ENCODE results near the gene CREB3L2. TPM values are rescaled to one million over a fixed set of nuclear protein-coding genes. Genes with fewer than 3 reads are reported as not detected.

CREB3L2 gene
- total RNA-seq, 1 experiment from 2014 or later: 49.8 TPM

- no peak overlapping the region for H3K9ac ChIP-seq (ENCODE audit: low read length)
- H3K9me3 ChIP-seq (ENCODE audit: control insufficient read depth in 1 of 2, insufficient read depth in 1 of 2, low read depth in 1 of 2, low read length in 2 of 2): no peaks in the 10 kb centered on the region
- intact Hi-C loops (cut with micrococcal nuclease): no loop called here
- H3K27ac ChIP-seq (ENCODE audit: low read depth, low read length): no peak overlapping the region
- H2AFZ ChIP-seq (ENCODE audit: low read depth, low read length, poor library complexity, severe bottlenecking): no peak overlapping the region
- H3K4me1 ChIP-seq (ENCODE audit: control insufficient read depth in 1 of 2, insufficient read depth in 2 of 2, low read length in 2 of 2): peaks cover 9 to 22% of the 10 kb centered on the region in 2 experiments
- no peak overlapping the region for H3K4me3 ChIP-seq (replicated peaks in 1 of 2; ENCODE audit: low read depth in 1 of 2, low read length in 2 of 2)
- no peak overlapping the region for H3K4me2 ChIP-seq (ENCODE audit: low read length)
- no TSS peak for BruUV-seq (replicated peaks)
- ChIA-PET RAD21 (ENCODE audit: low non-redundant PET in 1 of 2, low total read pairs in 2 of 2, uncharacterized antibody in 2 of 2, unreplicated experiment in 2 of 2) (no interaction called here), CTCF (interaction anchor here (1.3 kb wide), 1 partner anchor 32 kb away, joined by 4 read pairs; the partner anchor contains the start of gene CREB3L2), POLR2A (interaction anchor here (0.7 kb wide), 1 partner anchor 1326 kb away, joined by 3 read pairs; no protein-coding TSS in a partner anchor)
- H3K27me3 ChIP-seq (ENCODE audit: insufficient read depth, low read length): no peaks in the 10 kb centered on the region
- DNase-seq (ENCODE audit: low read depth, low spot score) (no peak), ATAC-seq (no peak)
- H3K36me3 ChIP-seq (ENCODE audit: control insufficient read depth in 1 of 2, insufficient read depth in 2 of 2, low read length in 2 of 2): no peaks in the 10 kb centered on the region
- no peaks in the 10 kb centered on the region for H4K20me1 ChIP-seq (ENCODE audit: insufficient read depth)
- H3K9me2 ChIP-seq (ENCODE audit: insufficient read depth): no peaks in the 10 kb centered on the region
- H3K79me2 ChIP-seq (ENCODE audit: insufficient read depth, low read length): 0 out of 2 replicates have a peak, but pooled peaks cover 3% of the 10 kb centered on the region
- TF ChIP-seq SRF (IDR thresholded peaks at IDR 0.05; ENCODE audit: low read depth) (no peak), ELF1 (IDR thresholded peaks at IDR 0.05; ENCODE audit: borderline replicate concordance, low read depth) (no peak), ZNF274 (IDR thresholded peaks at IDR 0.05; ENCODE audit: low read depth, low read length) (no peak), EZH2 (IDR thresholded peaks at IDR 0.05) (no peak), ZFX (IDR thresholded peaks at IDR 0.05) (no peak), CBX3 (IDR thresholded peaks at IDR 0.05; ENCODE audit: low read depth) (no peak), TCF7L2 (IDR thresholded peaks at IDR 0.05; ENCODE audit: borderline replicate concordance, extremely low read depth, insufficient read depth, insufficient read length) (no peak), YY1 (IDR thresholded peaks at IDR 0.05; ENCODE audit: extremely low read depth, insufficient replicate concordance, low read depth, low read length) (no peak), RAD21 (IDR thresholded peaks at IDR 0.05; ENCODE audit: low read depth) (no peak)
These were observed 32.1 kb downstream of the CREB3L2 start for GRCh38 chr7:137969828-137970227.

- ATAC-seq (no peak), DNase-seq (ENCODE audit: low read depth, low spot score) (no peak)
- H3K4me1 ChIP-seq (ENCODE audit: control insufficient read depth in 1 of 2, insufficient read depth in 2 of 2, low read length in 2 of 2): peaks cover 9 to 22% of the 10 kb centered on the region in 2 experiments
- H3K4me3 ChIP-seq (replicated peaks in 1 of 2; ENCODE audit: low read depth in 1 of 2, low read length in 2 of 2): no peak overlapping the region
- no peak overlapping the region for H2AFZ ChIP-seq (ENCODE audit: low read depth, low read length, poor library complexity, severe bottlenecking)
- no peaks in the 10 kb centered on the region for H3K36me3 ChIP-seq (ENCODE audit: control insufficient read depth in 1 of 2, insufficient read depth in 2 of 2, low read length in 2 of 2)
- POLR2A ChIA-PET: interaction anchor here (0.7 kb wide), 1 partner anchor 1327 kb away, joined by 3 read pairs; no protein-coding TSS in a partner anchor
- intact Hi-C loops (cut with micrococcal nuclease): no loop called here
- H3K27me3 ChIP-seq (ENCODE audit: insufficient read depth, low read length): no peaks in the 10 kb centered on the region
- H3K79me2 ChIP-seq (ENCODE audit: insufficient read depth, low read length): 0 out of 2 replicates have a peak, but pooled peaks cover 3% of the 10 kb centered on the region
- H3K9me2 ChIP-seq (ENCODE audit: insufficient read depth): no peaks in the 10 kb centered on the region
- no TSS peak for BruUV-seq (replicated peaks)
- H3K9ac ChIP-seq (ENCODE audit: low read length): no peak overlapping the region
- RAD21 ChIA-PET (ENCODE audit: low non-redundant PET in 1 of 2, low total read pairs in 2 of 2, uncharacterized antibody in 2 of 2, unreplicated experiment in 2 of 2): interaction anchor here in 1 of 2 experiments (0.7 kb wide), 1 partner anchor 633 kb away, joined by 3 read pairs; no protein-coding TSS in a partner anchor
- no peaks in the 10 kb centered on the region for H4K20me1 ChIP-seq (ENCODE audit: insufficient read depth)
- no peak overlapping the region for H3K27ac ChIP-seq (ENCODE audit: low read depth, low read length)
- no peaks in the 10 kb centered on the region for H3K9me3 ChIP-seq (ENCODE audit: control insufficient read depth in 1 of 2, insufficient read depth in 1 of 2, low read depth in 1 of 2, low read length in 2 of 2)
- no peak overlapping the region for H3K4me2 ChIP-seq (ENCODE audit: low read length)
- CTCF ChIA-PET: no interaction called here
- TF ChIP-seq, protein P1, sequence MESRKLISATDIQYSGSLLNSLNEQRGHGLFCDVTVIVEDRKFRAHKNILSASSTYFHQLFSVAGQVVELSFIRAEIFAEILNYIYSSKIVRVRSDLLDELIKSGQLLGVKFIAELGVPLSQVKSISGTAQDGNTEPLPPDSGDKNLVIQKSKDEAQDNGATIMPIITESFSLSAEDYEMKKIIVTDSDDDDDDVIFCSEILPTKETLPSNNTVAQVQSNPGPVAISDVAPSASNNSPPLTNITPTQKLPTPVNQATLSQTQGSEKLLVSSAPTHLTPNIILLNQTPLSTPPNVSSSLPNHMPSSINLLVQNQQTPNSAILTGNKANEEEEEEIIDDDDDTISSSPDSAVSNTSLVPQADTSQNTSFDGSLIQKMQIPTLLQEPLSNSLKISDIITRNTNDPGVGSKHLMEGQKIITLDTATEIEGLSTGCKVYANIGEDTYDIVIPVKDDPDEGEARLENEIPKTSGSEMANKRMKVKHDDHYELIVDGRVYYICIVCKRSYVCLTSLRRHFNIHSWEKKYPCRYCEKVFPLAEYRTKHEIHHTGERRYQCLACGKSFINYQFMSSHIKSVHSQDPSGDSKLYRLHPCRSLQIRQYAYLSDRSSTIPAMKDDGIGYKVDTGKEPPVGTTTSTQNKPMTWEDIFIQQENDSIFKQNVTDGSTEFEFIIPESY (IDR thresholded peaks at IDR 0.05; ENCODE audit: extremely low read depth, insufficient replicate concordance, low read length): no peak
- TF ChIP-seq RAD21 (IDR thresholded peaks at IDR 0.05; ENCODE audit: low read depth): no peak
- no peak for TF ChIP-seq JUND (IDR thresholded peaks at IDR 0.05)
- no peak for TF ChIP-seq ZFX (IDR thresholded peaks at IDR 0.05)
- no peak for TF ChIP-seq SIN3A (IDR thresholded peaks at IDR 0.05; ENCODE audit: low read depth)
- TF ChIP-seq EZH2 (IDR thresholded peaks at IDR 0.05): no peak
- no peak for TF ChIP-seq CBX3 (IDR thresholded peaks at IDR 0.05; ENCODE audit: low read depth)
- no peak for TF ChIP-seq SRF (IDR thresholded peaks at IDR 0.05; ENCODE audit: low read depth)
- TF ChIP-seq POLR2A (IDR thresholded peaks at IDR 0.05; ENCODE audit: borderline replicate concordance, extremely low read depth, insufficient read depth, insufficient read length): no peak
- no peak for TF ChIP-seq POLR2AphosphoS5 (IDR thresholded peaks at IDR 0.05; ENCODE audit: low read depth, low read length)
- TF ChIP-seq EZH2phosphoT487 (IDR thresholded peaks at IDR 0.05; ENCODE audit: borderline replicate concordance): no peak
- no peak for TF ChIP-seq REST (IDR thresholded peaks at IDR 0.05; ENCODE audit: low read depth)
These were observed 33.0 kb downstream of the CREB3L2 start for GRCh38 chr7:137968890-137969289.

All from HCT116 (cell line).